ENCODE results near the gene TOPBP1. TPM values are rescaled to one million over a fixed set of nuclear protein-coding genes. Genes with fewer than 3 reads are reported as not detected.

Gene TOPBP1
- total and polyA plus RNA-seq, 9 of the 15 experiments (the other 6 are each of a cell fraction or from before 2014, with no cell fraction given) = 16.6 to 77.6 (median 58.2) TPM

DNA sequence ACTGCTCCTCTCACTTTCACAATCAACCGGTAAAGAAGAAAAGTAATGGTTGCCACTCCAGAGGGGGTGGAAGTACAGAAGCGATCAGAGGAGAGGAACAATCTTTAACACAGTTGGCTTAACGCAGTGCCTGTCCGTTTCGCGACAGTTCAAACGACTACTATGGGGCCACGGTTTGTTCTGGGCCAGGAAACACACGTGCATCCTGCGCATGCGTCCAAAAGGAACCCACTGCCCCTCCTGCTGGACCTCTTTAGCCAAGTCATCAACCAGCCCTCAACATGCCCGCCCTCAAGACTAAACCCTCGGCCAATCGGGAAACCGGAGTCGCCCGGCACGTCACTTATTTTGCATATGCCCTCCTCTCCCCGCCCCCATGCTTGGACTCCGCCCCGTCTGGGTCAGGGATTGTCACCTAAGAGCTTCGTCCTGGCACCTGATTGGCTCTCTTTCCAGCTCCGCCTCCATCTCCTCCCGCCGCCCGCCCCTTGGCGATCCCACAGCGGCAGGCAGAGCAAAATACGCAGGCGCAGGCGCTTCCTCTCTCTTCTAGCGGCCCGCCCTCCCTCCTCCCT, 88.6 kb downstream of the TOPBP1 start (continued):
- TF ChIP-seq, protein P1, sequence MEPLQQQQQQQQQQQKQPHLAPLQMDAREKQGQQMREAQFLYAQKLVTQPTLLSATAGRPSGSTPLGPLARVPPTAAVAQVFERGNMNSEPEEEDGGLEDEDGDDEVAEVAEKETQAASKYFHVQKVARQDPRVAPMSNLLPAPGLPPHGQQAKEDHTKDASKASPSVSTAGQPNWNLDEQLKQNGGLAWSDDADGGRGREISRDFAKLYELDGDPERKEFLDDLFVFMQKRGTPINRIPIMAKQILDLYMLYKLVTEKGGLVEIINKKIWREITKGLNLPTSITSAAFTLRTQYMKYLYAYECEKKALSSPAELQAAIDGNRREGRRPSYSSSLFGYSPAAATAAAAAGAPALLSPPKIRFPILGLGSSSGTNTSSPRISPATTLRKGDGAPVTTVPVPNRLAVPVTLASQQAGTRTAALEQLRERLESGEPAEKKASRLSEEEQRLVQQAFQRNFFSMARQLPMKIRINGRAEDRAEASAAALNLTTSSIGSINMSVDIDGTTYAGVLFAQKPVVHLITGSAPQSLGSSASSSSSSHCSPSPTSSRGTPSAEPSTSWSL (CRISPR knock-in tag; IDR thresholded peaks at IDR 0.05; ENCODE audit: borderline replicate concordance) = no peak
- no peak for TF ChIP-seq MED1 (CRISPR knock-in tag; IDR thresholded peaks at IDR 0.05; ENCODE audit: borderline replicate concordance)
- TF ChIP-seq BRF1 (IDR thresholded peaks at IDR 0.05; ENCODE audit: borderline replicate concordance, extremely low read depth, insufficient read length) = no peak
- TF ChIP-seq, protein P2, sequence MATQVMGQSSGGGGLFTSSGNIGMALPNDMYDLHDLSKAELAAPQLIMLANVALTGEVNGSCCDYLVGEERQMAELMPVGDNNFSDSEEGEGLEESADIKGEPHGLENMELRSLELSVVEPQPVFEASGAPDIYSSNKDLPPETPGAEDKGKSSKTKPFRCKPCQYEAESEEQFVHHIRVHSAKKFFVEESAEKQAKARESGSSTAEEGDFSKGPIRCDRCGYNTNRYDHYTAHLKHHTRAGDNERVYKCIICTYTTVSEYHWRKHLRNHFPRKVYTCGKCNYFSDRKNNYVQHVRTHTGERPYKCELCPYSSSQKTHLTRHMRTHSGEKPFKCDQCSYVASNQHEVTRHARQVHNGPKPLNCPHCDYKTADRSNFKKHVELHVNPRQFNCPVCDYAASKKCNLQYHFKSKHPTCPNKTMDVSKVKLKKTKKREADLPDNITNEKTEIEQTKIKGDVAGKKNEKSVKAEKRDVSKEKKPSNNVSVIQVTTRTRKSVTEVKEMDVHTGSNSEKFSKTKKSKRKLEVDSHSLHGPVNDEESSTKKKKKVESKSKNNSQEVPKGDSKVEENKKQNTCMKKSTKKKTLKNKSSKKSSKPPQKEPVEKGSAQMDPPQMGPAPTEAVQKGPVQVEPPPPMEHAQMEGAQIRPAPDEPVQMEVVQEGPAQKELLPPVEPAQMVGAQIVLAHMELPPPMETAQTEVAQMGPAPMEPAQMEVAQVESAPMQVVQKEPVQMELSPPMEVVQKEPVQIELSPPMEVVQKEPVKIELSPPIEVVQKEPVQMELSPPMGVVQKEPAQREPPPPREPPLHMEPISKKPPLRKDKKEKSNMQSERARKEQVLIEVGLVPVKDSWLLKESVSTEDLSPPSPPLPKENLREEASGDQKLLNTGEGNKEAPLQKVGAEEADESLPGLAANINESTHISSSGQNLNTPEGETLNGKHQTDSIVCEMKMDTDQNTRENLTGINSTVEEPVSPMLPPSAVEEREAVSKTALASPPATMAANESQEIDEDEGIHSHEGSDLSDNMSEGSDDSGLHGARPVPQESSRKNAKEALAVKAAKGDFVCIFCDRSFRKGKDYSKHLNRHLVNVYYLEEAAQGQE (IDR thresholded peaks at IDR 0.05; ENCODE audit: borderline replicate concordance) = no peak
- TF ChIP-seq, protein P2 (CRISPR knock-in tag; IDR thresholded peaks at IDR 0.05; ENCODE audit: low read depth) = no peak
- TF ChIP-seq, protein P3, sequence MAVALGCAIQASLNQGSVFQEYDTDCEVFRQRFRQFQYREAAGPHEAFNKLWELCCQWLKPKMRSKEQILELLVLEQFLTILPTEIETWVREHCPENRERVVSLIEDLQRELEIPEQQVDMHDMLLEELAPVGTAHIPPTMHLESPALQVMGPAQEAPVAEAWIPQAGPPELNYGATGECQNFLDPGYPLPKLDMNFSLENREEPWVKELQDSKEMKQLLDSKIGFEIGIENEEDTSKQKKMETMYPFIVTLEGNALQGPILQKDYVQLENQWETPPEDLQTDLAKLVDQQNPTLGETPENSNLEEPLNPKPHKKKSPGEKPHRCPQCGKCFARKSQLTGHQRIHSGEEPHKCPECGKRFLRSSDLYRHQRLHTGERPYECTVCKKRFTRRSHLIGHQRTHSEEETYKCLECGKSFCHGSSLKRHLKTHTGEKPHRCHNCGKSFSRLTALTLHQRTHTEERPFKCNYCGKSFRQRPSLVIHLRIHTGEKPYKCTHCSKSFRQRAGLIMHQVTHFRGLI (CRISPR knock-in tag; IDR thresholded peaks at IDR 0.05) = no peak
- TF ChIP-seq RFX1 (IDR thresholded peaks at IDR 0.05) = no peak
- TF ChIP-seq CC2D1A (IDR thresholded peaks at IDR 0.05) = no peak
- TF ChIP-seq MBD2 (IDR thresholded peaks at IDR 0.05; ENCODE audit: borderline replicate concordance, low read depth) = peak; percentile 15; the same call in 1 of the 2 replicates
- TF ChIP-seq COPS2 (conservative IDR thresholded peaks at IDR 0.05) = no peak
- TF ChIP-seq ZFX (CRISPR knock-in tag; IDR thresholded peaks at IDR 0.05) = peak; percentile 70
- peak; percentile 9 for TF ChIP-seq NFYB (IDR thresholded peaks at IDR 0.05; ENCODE audit: extremely low read depth, insufficient read length)
